ENCODE measurements around the gene USF3. TPM values are rescaled to one million over a fixed set of nuclear protein-coding genes. Genes with fewer than 3 reads are reported as not detected.

Gene USF3
- polyA plus RNA-seq, 2 of the 4 experiments (the other 2 are of a cell fraction): 1.9 to 11.3 TPM

GRCh38 chr3:113698213-113698742, 1.8 kb upstream of the USF3 start (continued):
- TF ChIP-seq HES2 (IDR thresholded peaks at IDR 0.05): no peak
- TF ChIP-seq FOXS1 (CRISPR knock-in tag; IDR thresholded peaks at IDR 0.05): no peak
- TF ChIP-seq ZNF302 (CRISPR knock-in tag; IDR thresholded peaks at IDR 0.05): no peak
- no peak for TF ChIP-seq CBX2 (IDR thresholded peaks at IDR 0.05; ENCODE audit: borderline replicate concordance, low read depth)
- TF ChIP-seq MAFK (IDR thresholded peaks at IDR 0.05; ENCODE audit: partially characterized antibody): no peak
- no peak for TF ChIP-seq RARB (CRISPR knock-in tag; IDR thresholded peaks at IDR 0.05)
- TF ChIP-seq REST (IDR thresholded peaks at IDR 0.05): no peak

- DNase-seq (ENCODE audit: low read depth in 1 of 2, low spot score in 1 of 2): no peak
- no peak for FAIRE-seq
Measured at GRCh38 chr3:113697500-113698090, 1.2 kb upstream of the USF3 start.

GRCh38 chr3:113696658-113697499, 437 bp upstream of the USF3 start:
- FAIRE-seq: peak; percentile 61
- 0 out of 2 replicates have a peak, but pooled peaks have one; percentile 61 for TF ChIP-seq RFX5 (IDR thresholded peaks at IDR 0.05)
- 0 out of 2 replicates have a peak, but pooled peaks have one; percentile 12 for TF ChIP-seq MAZ (IDR thresholded peaks at IDR 0.05; ENCODE audit: borderline replicate concordance, low read depth, low read length)
- peak; percentile 97 for TF ChIP-seq PBX3 (IDR thresholded peaks at IDR 0.05)
- no peak for TF ChIP-seq HEYL (CRISPR knock-in tag; IDR thresholded peaks at IDR 0.05)
- no peak for TF ChIP-seq HDAC2 (IDR thresholded peaks at IDR 0.05)
- peak; percentile 93 to 96 for ATAC-seq
- CTCF ChIA-PET: interaction anchor here (1.9 kb wide), 1 partner anchor 39 kb away, joined by 8 read pairs; no protein-coding TSS in a partner anchor
- POLR2A ChIA-PET: interaction anchor here (0.6 to 1.9 kb wide), 4 partner anchors 16 to 160 kb away, joined by 4 to 8 read pairs (median 4); partner anchors contain the start of genes ATP6V1A and NAA50
- Histone ChIP-seq H3K4me3 (peak overlapping the region; percentile 85), H3K4me1 (peaks cover 19% of the 10 kb centered on the region; the same call in 2 of the 3 replicates), H3K4me2 (peak overlapping the region; percentile 87), H3K27ac (peak overlapping the region; percentile 95 to 99), H3K9me3 (no peaks in the 10 kb centered on the region)
- DNase-seq (ENCODE audit: low read depth in 1 of 2, low spot score in 1 of 2): peak; percentile 99
- under 1% methylated on average over 28 of the region's 38 CpGs for WGBS (ENCODE audit: missing lambda C conversion rate)

More at GRCh38 chr3:113697500-113698090, 1.2 kb upstream of the USF3 start:
- no peak for TF ChIP-seq ZC3H11A (IDR thresholded peaks at IDR 0.05)
- CTCF ChIA-PET: no interaction called here
- WGBS (ENCODE audit: missing lambda C conversion rate): 10% methylated on average over 10 of the region's 10 CpGs
- POLR2A ChIA-PET: no interaction called here
- H3K27ac ChIP-seq: peak overlapping the region; percentile 85 to 88
- H3K4me1 ChIP-seq: peaks cover 19% of the 10 kb centered on the region; the same call in 2 of the 3 replicates
- peak overlapping the region; percentile 87 for H3K4me2 ChIP-seq
- no peak for ATAC-seq
- H3K4me3 ChIP-seq: peak overlapping the region; percentile 63
- H3K9me3 ChIP-seq: no peaks in the 10 kb centered on the region
